HepG2 (cell line): ENCODE data around the gene YBX2. TPM values are rescaled to one million over a fixed set of nuclear protein-coding genes. Genes with fewer than 3 reads are reported as not detected.

Source experiments
- ARID2 ChIP-seq: sonication (generic); formaldehyde crosslinking; IDR thresholded peaks from 2 replicates; pipeline ENCODE4 v1.8.1; 2022; ENCODE audit warnings: mild to moderate bottlenecking, missing genetic modification reagents, borderline replicate concordance
- CREB3 ChIP-seq: sonication (generic); formaldehyde crosslinking; IDR thresholded peaks from 2 replicates; pipeline ENCODE4 v1.5.0; 2020; ENCODE audit warnings: missing genetic modification reagents
- CREM ChIP-seq, 2 experiments: sonication (generic) in 1 of 2; formaldehyde crosslinking in 1 of 2; IDR thresholded peaks; 2 replicates each; pipeline versions ENCODE4 v1.4.0 to v1.6.1; 2016 to 2020; ENCODE audit warnings: antibody characterized with exemption in 1 of 2, mild to moderate bottlenecking in 1 of 2, missing genetic modification reagents in 1 of 2
- GPN1 ChIP-seq: sonication (generic); formaldehyde crosslinking; IDR thresholded peaks from 2 replicates; pipeline ENCODE4 v1.5.1; 2020; ENCODE audit warnings: missing genetic modification reagents, borderline replicate concordance
- HCFC1 ChIP-seq: fragments of 150-350 bp; IDR thresholded peaks from 2 replicates; pipeline ENCODE4 v1.6.1; 2014; ENCODE audit warnings: low read depth, low read length
- IRF2 ChIP-seq: IDR thresholded peaks from 2 replicates; pipeline ENCODE4 v1.6.1; 2018; ENCODE audit warnings: missing genetic modification reagents, missing compliant biosample characterization
- ISL2 ChIP-seq: sonication (generic); formaldehyde crosslinking; IDR thresholded peaks from 2 replicates; pipeline ENCODE4 v1.5.0; 2020; ENCODE audit warnings: missing genetic modification reagents
- KDM3A ChIP-seq: IDR thresholded peaks from 2 replicates; pipeline ENCODE4 v1.6.1; 2018; ENCODE audit warnings: low read depth, missing compliant biosample characterization
- KDM4B ChIP-seq: sonication (generic); formaldehyde crosslinking; IDR thresholded peaks from 2 replicates; pipeline ENCODE4 v1.4.0; 2020; ENCODE audit warnings: missing genetic modification reagents
- KLF15 ChIP-seq: sonication (generic); formaldehyde crosslinking; IDR thresholded peaks from 2 replicates; pipeline ENCODE4 v1.8.1; 2023; ENCODE audit warnings: borderline replicate concordance, mild to moderate bottlenecking, inconsistent platforms, missing genetic modification reagents, mixed read lengths
- NFKB2 ChIP-seq: sonication (generic); formaldehyde crosslinking; IDR thresholded peaks from 2 replicates; pipeline ENCODE4 v1.4.0; 2020; ENCODE audit warnings: missing genetic modification reagents, borderline replicate concordance
- NR0B2 ChIP-seq: sonication (generic); formaldehyde crosslinking; IDR thresholded peaks from 2 replicates; pipeline ENCODE4 v1.4.0; 2020; ENCODE audit warnings: mild to moderate bottlenecking, missing genetic modification reagents
- NR2F1 ChIP-seq, 2 experiments: fragments of 450-650 bp in 1 of 2; formaldehyde crosslinking in 1 of 2; IDR thresholded peaks; 2 replicates each; pipeline versions ENCODE4 v1.5.0 to v1.6.1; 2016 to 2020; ENCODE audit warnings: mild to moderate bottlenecking in 1 of 2, missing compliant biosample characterization in 1 of 2, missing genetic modification reagents in 1 of 2, moderate library complexity in 1 of 2
- PREB ChIP-seq: sonication (generic); formaldehyde crosslinking; IDR thresholded peaks from 2 replicates; pipeline ENCODE4 v1.4.0; 2020; ENCODE audit warnings: missing genetic modification reagents
- PRPF4 ChIP-seq: fragments of 200-400 bp; formaldehyde crosslinking; IDR thresholded peaks from 2 replicates; pipeline ENCODE4 v1.6.1; 2016; ENCODE audit warnings: low read length, low read depth; ENCODE audit not compliant: poor library complexity, severe bottlenecking
- SALL1 ChIP-seq: sonication (generic); formaldehyde crosslinking; IDR thresholded peaks from 2 replicates; pipeline ENCODE4 v1.8.0; 2022; ENCODE audit warnings: mild to moderate bottlenecking, missing genetic modification reagents
- SETDB1 ChIP-seq: sonication (generic); formaldehyde crosslinking; IDR thresholded peaks from 2 replicates; pipeline ENCODE4 v1.5.1; 2020; ENCODE audit warnings: missing genetic modification reagents, mild to moderate bottlenecking, borderline replicate concordance
- SMAD3 ChIP-seq: sonication (generic); formaldehyde crosslinking; IDR thresholded peaks from 2 replicates; pipeline ENCODE4 v1.4.0; 2020; ENCODE audit warnings: missing genetic modification reagents
- TFE3 ChIP-seq: IDR thresholded peaks from 2 replicates; pipeline ENCODE4 v1.6.1; 2016
- YEATS4 ChIP-seq: sonication (generic); formaldehyde crosslinking; IDR thresholded peaks from 2 replicates; pipeline ENCODE4 v1.4.0; 2020; ENCODE audit warnings: missing genetic modification reagents, borderline replicate concordance
- ZC3H13 ChIP-seq: sonication (generic); formaldehyde crosslinking; IDR thresholded peaks from 2 replicates; pipeline ENCODE4 v1.8.1; 2023; ENCODE audit warnings: mild to moderate bottlenecking, missing genetic modification reagents, moderate library complexity
- ZNF253 ChIP-seq: sonication (generic); formaldehyde crosslinking; IDR thresholded peaks from 2 replicates; pipeline ENCODE4 v1.8.0; 2022; ENCODE audit warnings: mild to moderate bottlenecking, missing genetic modification reagents, borderline replicate concordance
- ZNF292 ChIP-seq: sonication (generic); formaldehyde crosslinking; IDR thresholded peaks from 2 replicates; pipeline ENCODE4 v1.8.1; 2022; ENCODE audit warnings: mild to moderate bottlenecking, low read depth, missing genetic modification reagents, borderline replicate concordance
- ZNF543 ChIP-seq: sonication (generic); formaldehyde crosslinking; IDR thresholded peaks from 2 replicates; pipeline ENCODE4 v1.4.0; 2020; ENCODE audit warnings: mild to moderate bottlenecking, missing genetic modification reagents
- ZNF547 ChIP-seq: sonication (generic); formaldehyde crosslinking; IDR thresholded peaks from 2 replicates; pipeline ENCODE4 v1.5.1; 2020; ENCODE audit warnings: mild to moderate bottlenecking, missing genetic modification reagents
- ZNF577 ChIP-seq: sonication (generic); formaldehyde crosslinking; IDR thresholded peaks from 2 replicates; pipeline ENCODE4 v1.4.0; 2020; ENCODE audit warnings: mild to moderate bottlenecking, low read depth, missing genetic modification reagents, borderline replicate concordance
- ZNF713 ChIP-seq: sonication (generic); formaldehyde crosslinking; IDR thresholded peaks from 2 replicates; pipeline ENCODE4 v1.4.0; 2020; ENCODE audit warnings: mild to moderate bottlenecking, missing genetic modification reagents
- polyA plus RNA-seq, 8 experiments: library from polyadenylated mRNA; depleted of rRNA in 3 of 8; stranded (reverse) in 7 of 8; unstranded in 1 of 8; fragments of >200 nt; fragmentation: Illumina TruSeq in 4 of 8; extraction: Trizol in 4 of 8; gene quantifications; 2 replicates each; pipeline versions ENCODE4 v1.2.1 to v1.2.3, GENCODE V29; 2011 to 2016; ENCODE audit warnings: low read depth in 4 of 8, missing spikeins in 1 of 8, mixed read lengths in 1 of 8; ENCODE audit not compliant: insufficient read depth in 1 of 8
- total RNA-seq, 5 experiments: library from RNA; depleted of rRNA; stranded (reverse); fragments of >200 nt; fragmentation: Illumina TruSeq; extraction: Trizol; gene quantifications; 2 replicates each; pipeline ENCODE4 v1.2.3, GENCODE V29; 2016; ENCODE audit warnings: low read depth in 1 of 5

The YBX2 gene
- total and polyA plus RNA-seq, 2 of the 13 experiments (the other 11 are each of a cell fraction or from before 2014, with no cell fraction given) = 0.12 to 0.22 TPM

DNA sequence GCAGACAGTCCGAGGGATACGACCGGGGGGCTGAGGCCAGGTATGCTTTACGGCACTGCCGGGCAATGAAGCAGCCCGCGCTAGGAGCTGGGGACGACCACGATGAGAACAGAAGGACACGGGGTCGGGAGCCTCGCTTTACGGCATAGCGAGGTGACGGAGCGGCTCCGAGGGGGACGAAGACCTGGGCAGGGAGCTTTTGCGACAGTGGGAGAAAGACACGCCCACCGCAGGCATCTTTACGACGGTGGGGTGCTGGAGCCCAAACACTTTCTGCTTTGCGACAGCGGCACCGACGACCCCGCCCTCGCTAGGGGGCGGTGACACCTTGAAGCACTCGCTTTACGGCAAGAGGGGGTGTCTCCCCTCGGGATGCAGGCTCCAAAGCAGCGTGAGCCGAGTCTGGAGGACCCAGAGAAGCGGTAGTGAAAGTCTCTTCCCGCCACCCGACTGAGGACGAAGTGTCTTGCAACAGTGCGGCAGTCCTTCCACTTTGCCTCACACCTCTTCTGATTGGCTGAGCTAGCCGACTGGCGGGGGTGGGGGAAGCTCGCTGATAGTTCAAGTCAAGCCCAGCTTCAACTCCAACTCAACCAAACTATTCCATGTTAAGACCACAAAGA lies 35.0 kb upstream of the YBX2 start (continued):
- TF ChIP-seq NR0B2 (peak; percentile 52; the same call in 1 of the 2 replicates), KDM3A (peak; percentile 51; the same call in 1 of the 2 replicates), GPN1 (CRISPR knock-in tag) (no peak), ISL2 (CRISPR knock-in tag) (peak; percentile 57; the same call in 1 of the 2 replicates), ZNF577 (CRISPR knock-in tag) (no peak), NFKB2 (CRISPR knock-in tag) (no peak; the same call in 1 of the 2 replicates), CREB3 (CRISPR knock-in tag) (no peak), PREB (CRISPR knock-in tag) (no peak), ZC3H13 (CRISPR knock-in tag) (no peak; the same call in 1 of the 2 replicates), CREM (IDR thresholded peaks at IDR 0.05) (peak; percentile 80), CREM (CRISPR knock-in tag; IDR thresholded peaks at IDR 0.05) (no peak), ZNF713 (CRISPR knock-in tag) (peak; percentile 91; the same call in 1 of the 2 replicates), IRF2 (CRISPR knock-in tag) (peak; percentile 73), SMAD3 (CRISPR knock-in tag) (no peak), ZNF253 (CRISPR knock-in tag) (no peak), PRPF4 (no peak), HCFC1 (peak; percentile 42; the same call in 1 of the 2 replicates), ZNF547 (peak; percentile 62), KLF15 (no peak), ZNF543 (CRISPR knock-in tag) (0 out of 2 replicates have a peak, but pooled peaks have one; percentile 44), ZNF292 (peak; percentile 46; the same call in 1 of the 2 replicates), KDM4B (0 out of 2 replicates have a peak, but pooled peaks have one; percentile 13), SETDB1 (CRISPR knock-in tag) (no peak), SALL1 (CRISPR knock-in tag) (peak; percentile 48; the same call in 1 of the 2 replicates), ARID2 (CRISPR knock-in tag) (no peak), TFE3 (CRISPR knock-in tag) (peak; percentile 41; the same call in 1 of the 2 replicates), NR2F1 (CRISPR knock-in tag; IDR thresholded peaks at IDR 0.05) (peak in 1 of 2 experiments; percentile 34; a peak in 1 of 4 replicates), YEATS4 (CRISPR knock-in tag) (peak; percentile 49)
